ENCODE results near the gene HCN4.

- TF ChIP-seq POLR2AphosphoS5 (IDR thresholded peaks at IDR 0.05; ENCODE audit: borderline replicate concordance, low read depth, low read length) (no peak), EZH2 (IDR thresholded peaks at IDR 0.05) (no peak)
These were observed 50.9 kb downstream of the HCN4 start for GRCh38 chr15:73317651-73318462.
